NCI-H2107 treated with DMSO at 0.1 percent for 48 hours (cell line): ENCODE results near the gene CXCR2.
"Not testable (repeated sequence)": the region's sequence is repeated elsewhere in the genome, so short reads cannot be mapped to it uniquely, and the experiment has no call there.

ENCODE experiments used
- DNase-seq: peaks from one replicate; lab custom pipeline; 2025; ENCODE audit not compliant: unreplicated experiment; lab: John Stamatoyannopoulos, UW

Gene CXCR2

DNA sequence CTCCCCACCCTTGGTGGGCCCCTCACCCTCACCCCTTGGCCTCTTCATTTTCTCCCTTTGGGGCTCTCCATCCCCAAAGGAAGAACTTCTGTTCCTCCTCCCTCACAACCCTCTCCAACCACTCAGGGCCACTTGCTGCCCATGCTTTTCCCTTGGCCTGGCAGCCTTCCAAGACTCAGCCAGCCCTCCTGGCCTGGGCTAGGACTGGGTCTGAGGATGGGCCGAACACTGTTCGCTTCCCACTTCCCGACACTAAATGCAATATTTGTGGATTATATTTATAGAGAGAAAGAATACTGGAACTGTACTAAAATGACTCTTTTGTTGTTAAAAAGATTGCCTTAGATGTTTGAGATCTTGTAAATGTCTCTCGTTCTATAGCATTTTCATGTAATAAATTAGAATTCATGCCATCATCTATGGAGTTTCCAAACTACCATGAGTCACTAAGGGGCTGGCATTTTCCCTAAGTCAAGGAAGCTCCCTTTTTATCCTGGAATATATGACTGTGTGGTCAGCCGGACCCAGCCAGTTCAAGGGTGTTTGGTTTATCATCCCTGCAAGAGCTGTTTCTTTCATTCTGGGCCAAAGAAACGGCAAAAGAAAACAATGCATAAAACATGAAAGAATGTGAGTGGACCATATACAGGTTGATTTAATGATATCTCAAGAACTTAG, 3.8 kb downstream of the CXCR2 start:
- DNase-seq, result no peak

DNA sequence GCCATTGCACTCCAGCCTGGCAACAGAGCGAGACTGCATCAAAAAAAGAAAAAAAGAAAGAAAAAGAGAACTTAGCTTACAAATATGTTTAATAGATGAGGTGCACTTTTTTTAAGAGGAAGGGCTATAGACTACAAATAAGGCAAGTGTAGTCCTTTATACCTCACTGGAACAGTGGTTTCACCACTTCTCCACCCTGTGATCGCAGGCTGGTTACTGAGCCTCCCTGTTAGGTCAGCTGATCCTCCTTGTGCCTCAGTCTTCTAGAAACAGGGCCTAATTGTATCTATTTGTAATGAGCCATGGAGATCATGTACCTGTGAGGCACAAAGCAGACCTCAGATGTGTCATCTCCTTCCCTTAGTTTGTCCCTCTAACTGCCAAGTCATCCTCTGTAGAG, 4.5 kb downstream of the CXCR2 start:
- DNase-seq, result no peak

DNA sequence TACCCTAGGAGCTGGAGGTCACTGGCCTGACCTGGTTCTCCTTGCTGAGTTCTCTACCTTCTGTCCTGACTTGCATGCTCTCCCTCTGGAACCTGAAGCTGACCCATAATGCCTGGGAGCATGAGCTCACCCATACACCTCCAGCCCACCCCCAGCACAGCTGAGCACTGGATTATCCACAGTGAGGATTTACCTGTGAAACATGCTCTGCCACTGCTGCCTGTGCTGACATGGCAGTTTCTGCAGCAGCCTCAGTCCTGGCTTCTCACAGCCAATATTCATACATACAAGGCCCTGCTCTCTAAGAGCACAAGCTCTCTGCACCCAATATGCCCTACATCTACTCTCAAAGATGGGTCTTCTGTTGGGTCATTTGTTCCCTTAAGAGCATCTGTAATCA, 5.0 kb downstream of the CXCR2 start:
- no peak for DNase-seq

DNA sequence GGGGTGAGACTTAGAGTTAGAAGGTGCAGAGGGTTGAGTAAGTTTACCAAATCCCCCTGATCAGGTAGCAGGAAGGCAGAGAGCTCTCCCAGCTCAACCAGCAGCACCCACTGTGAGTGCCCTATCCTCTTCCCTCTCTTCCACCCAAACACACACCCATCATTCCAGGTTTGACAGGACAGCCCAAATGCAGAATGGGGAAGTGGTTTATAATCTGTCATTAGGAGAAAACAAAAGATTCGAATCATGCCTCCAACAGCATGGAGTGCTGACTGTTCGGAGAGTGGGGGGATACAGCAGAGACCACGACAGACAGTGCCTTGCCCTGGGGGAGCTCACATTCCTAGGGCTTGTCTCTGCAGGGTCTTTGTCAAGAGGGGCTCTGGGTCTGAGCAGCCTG, 11.7 kb downstream of the CXCR2 start:
- DNase-seq, result no peak

DNA sequence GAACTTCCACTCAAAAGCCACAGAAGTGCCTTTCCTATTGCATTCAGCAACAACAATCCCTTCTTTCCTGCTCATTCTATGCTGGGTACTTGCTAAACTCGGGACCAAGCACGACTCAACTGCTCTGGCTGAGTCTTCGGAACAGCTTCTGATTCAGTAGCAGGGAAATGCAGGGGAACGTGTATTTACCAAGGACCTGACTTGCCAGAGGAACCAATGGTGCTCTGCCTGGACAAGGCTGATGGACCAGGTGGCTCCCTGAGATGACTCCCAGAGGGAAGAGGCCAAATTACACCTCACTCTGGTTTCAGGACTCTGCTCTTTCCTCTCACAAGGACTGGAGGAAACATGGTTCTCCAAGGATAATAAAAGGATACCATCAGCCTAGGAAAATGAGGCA, 12.2 kb downstream of the CXCR2 start:
- no peak for DNase-seq

DNA sequence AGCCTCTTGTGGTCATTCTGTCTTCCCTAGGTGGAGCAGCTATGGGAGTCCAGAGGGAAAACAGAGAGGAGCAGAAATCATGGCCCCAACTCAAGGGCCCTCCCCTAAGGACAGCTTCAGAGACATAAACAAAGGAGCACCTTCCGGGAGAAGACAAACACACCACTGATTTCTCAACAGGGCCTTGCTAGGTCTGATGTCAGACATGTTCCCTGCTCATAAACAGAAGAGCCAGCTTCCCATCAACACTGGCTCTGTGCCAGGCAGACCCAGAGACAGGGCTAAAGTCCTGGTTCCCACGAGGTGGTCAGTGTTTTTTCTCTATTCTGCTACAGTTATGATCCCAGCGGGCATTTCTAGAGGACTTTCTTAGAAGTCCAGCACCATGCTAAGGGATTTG, 19.3 kb downstream of the CXCR2 start:
- no peak for DNase-seq

DNA sequence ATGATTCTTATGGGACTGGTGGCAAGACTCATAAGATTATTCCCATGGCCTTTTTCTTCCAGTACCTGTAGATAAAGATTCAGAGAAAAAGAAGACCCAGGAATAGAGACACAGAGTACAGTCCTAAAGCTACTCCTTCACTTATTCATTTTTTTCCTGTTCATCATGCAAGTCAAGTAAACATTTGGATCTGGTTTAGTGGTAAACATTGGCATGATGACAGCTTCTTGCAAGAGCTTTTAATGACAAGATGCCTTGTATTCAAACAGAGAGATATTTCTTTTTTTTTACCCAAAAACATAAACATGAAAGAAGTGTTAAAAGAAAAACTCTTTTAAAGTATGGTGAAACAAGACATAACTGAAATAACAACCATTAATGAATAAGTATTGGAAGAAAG, 20.2 kb downstream of the CXCR2 start:
- no peak for DNase-seq

DNA sequence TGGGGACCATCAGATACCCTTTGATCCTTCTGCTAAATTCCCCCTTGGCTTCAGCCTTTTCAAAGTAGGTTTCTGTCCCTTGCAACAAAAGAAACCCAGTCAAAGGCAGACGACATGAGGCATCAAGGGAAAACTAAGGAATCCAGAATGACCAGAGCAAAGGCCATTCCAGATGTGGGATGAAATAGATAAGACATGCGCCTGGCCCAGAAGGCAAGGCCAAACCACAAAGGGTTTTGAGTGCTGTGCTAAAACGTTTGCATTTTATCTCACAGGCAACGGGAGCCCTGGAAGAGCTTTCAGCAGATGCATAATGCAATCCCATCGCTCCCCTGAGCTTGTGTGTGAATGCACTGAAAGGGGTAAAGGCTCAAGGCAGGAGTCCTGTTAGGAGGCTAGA, 23.3 kb downstream of the CXCR2 start:
- no peak for DNase-seq

DNA sequence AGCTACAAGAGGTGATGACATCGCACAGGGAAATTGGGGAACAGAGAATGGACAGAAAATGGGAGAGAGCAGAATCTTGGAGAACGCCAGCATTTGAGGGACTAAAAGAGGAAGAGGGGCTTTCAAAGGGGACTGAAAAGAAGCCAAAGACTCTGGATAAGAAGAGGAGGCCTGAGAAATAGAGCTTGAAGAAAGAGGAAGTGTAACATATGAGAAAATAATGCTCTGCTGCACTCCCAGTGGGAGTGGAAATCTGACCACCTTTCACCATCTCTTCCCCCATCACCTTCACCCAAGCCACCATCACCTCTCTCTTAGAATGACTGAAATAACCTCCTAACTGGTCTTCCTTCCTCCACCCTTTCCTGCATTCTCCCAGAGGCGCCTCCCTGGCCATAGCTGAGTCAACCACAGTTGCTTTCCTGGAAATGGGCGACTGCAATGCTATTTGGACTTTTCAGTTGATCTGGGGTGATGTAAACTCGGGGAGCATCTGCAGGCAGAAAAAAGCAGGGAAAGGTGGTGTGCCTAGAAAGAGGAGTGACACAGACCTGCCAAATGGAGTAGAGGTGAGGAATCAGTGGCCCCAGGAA, 24.1 kb downstream of the CXCR2 start:
- no peak for DNase-seq

DNA sequence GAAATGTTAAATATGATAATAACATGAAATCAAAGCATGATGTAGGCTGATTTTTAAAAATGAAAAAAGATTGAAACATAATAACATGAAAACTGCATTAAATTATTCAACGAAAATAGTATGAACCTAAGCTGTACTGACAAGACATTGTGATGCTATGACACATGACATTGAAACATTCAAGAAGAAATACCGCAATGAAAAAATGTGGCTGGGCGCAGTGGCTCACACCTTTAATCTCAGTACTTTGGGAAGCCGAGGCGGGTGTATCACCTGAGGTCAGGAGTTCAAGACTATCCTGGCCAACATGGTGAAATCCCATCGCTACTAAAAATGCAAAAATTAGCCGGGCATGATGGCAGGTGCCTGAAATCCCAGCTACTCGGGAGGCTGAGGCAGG, 26.3 kb downstream of the CXCR2 start:
- no peak for DNase-seq

DNA sequence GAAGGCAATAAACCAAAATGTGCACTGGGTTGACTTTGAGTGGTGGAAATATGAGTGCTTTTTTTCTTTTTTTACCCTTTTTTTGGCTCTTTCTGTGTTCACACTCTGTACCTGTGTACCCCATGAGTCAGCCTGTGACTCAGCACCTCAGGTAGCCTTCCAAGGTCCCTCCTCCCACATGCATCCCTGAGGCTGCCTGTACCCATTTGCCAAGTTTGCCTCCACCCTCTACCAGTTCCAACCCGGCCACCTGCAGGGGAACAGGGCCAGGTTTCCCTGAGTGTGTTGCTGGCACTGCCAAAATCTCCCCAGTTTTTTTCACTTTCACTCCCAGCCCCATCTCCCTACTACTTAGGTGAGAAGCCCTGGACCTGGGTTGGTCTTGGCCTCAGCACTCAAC, 26.9 kb downstream of the CXCR2 start:
- no peak for DNase-seq

DNA sequence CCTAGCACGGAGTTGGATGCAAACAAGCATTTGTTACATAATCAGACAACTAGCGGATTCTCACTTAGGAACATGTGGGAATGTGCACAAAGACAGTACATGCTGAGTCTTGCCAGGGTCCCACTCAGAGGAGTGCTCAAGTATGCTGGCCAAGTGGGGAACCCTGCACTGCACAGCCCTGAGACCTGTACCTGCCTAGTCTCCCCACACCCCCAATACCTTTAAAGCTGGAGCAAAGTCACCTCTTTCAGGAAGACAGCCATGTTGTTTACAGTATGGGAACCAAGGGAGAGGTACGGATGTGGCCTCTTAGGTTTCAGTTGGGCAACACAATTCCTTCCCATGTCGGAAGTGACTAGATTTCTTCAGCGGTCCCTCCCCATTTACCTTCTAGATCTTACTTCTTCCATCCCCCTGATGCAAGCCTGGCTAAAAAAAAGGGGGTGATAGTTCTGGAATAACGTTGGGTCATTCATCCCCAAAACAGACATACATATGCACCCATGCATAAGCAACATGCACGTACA, 30.2 kb downstream of the CXCR2 start:
- no peak for DNase-seq

DNA sequence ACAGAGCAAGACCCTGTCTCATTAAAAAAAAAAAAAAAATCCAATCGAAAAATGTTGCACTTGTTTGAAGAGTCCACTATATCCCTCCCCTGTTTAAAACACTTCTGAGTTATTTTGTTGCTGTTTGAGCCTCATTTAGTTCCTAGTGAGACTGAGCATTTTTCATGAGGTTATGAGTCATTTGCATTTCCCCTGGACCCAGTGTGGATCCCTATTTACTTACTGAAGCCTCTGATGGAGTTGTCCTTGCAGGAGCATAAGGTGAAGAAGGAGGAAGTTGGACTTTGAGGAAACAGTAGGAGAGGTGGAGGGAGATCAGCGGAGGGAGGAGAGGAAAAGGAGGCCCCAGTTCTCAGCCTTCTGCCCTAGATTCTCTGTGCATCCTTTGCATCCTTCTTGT, 35.8 kb downstream of the CXCR2 start:
- DNase-seq, result no peak

DNA sequence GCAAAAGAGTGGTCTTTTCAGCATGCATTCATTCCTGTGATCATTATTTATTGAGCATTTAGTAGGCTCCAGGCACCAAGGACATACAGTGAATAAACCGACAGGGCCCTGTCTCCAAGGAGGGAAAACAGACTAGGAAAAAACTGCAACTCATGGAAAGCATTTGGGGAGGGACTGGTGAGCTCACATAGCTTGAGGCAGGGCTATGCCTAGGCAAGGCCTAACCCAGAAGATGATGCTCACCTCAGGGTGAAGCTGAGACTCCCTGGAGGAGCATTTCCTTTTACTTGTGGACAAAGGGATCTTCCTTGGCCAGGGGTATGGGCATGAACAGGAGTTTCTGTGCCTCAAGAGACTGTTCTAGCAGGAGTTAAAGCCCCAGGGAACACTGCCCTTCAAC, 37.0 kb downstream of the CXCR2 start:
- DNase-seq, result no peak

DNA sequence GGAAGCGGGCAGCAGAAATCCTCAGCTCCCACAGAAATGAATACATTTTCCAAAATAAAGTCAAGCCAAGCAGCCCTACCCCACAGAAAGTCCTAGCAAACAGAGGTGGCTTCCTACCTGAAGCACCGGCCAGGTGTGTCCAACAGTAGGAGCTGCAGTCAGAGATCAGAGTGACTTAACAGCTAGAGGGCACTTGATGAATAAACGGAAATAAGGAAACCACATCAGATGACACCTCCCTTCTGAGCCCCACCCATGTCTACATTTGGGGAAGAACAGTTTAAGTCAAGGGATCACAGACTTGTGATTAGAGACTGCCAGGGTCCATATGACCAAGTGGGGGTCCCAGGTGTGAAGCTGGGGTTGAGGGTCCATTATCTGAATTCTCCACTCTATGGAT, 41.0 kb downstream of the CXCR2 start, which contains the start of gene CXCR1:
TSS of gene CXCR1 (minus strand) at position 172 of the 400 bp plus-strand sequence. CDS start 1,751 bp downstream, outside the sequence.
- no peak for DNase-seq

DNA sequence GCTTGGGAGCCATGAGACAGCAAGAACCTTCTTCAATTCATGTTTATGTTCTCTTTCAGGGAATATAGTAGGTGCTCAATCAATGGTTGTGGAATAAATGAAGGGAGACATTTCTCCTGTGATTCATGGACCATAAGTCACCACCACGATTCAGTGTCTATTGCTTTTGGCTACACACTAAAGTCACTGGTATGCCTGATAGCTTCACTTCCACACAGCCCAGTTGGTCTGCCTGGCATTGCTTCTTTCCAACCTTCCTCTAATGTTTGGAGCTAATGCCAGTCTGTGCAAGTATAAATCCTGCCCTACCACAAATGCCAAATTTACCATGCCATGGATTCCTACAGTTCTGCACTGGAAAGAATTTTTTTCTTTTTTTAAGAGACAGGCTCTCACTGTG, 42.2 kb downstream of the CXCR2 start:
- DNase-seq, result no peak

DNA sequence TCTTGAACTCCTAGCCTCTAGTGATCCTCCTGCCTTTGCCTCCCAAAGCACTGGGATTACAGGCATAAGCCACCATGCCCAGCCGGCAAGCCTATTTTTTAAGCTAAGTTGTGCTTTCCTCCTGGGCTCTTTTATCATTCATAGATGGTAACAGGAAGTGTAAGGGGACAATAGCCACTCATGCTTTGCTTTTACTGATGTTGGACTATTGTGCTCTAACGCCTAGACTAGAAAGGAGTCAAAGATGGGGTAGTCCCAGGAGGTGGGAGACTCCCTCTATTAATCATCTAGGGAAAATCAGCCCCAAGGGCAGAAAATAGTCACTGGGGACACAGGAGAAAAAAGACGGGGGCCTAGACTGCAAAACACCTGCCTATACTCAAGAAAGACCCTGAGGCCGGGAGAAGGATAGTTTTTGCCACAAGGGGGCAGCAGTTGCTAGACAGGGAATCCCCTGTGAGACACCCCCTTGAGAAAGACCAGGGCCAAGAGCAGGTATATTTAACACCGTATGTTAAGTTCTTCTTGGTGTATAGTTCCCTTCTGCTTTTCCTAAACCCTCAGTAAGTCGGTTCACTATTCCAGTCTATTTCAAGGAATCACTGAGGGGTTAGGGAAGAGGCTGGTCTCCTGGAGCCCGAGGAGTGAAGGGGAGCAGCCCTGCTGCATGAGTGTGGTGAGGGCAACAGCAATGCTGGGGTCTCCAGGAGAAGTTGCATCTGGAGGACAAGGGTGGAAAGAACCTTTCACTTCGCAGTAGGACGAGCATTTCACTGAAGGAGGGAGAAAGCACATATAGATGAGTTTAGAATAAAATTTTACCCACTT, 43.0 kb downstream of the CXCR2 start:
- DNase-seq, result no peak

DNA sequence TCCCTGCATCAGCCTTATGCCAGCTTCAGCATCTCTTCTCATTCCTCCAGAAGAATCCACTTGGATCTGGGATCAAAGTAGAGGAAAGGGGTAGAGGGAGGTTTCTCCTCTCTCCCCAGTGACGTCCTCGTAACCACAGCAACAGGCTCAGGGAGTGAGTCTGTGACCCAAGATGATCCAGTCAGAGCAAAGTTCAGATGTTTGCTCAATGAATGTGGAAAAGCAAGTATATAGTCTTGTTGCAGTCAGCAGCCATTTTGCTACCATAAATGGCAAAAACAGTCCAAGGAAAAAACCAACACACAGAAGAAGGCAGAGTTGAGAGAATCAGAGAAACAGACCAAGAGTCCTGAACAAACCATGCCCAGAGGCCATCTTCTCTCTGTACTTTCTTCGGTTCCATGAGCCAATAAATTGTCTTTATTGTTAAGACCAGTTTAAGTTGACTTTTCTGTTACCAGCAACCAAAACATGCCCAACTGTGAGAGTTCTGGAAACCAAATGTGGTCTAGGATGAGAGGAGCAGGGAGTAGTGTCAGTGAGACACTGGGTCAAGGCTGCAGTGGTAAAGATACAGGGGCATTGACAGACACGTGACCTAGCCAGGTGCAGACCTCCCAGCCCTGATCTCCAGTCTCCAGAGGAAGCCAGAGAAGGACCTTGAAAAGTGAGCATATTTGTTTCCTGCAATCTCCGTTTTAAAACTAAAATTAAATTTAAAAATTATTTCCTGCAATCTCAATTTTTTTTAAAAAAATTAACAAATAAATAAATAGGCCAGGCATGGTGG, 44.1 kb downstream of the CXCR2 start:
- no peak for DNase-seq

DNA sequence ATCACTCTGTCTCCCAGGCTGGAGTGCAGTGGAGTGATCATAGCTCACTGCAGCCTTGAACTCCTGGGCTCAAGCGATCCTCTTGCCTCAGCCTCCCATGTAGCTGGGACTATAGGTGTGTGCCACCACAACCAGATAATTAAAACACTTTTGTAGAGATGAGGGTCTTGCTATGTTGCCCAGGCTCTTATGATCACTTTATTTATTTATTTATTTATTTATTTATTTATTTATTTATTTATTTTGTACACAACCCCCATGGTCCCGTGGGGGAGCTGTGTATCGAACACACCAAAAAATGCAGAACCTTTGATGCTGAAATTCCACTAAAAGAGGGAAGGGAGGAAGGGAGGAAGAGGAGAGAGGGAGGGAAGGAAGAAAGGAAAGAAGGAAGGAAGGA, 45.9 kb downstream of the CXCR2 start:
- DNase-seq, result not testable (repeated sequence)

DNA sequence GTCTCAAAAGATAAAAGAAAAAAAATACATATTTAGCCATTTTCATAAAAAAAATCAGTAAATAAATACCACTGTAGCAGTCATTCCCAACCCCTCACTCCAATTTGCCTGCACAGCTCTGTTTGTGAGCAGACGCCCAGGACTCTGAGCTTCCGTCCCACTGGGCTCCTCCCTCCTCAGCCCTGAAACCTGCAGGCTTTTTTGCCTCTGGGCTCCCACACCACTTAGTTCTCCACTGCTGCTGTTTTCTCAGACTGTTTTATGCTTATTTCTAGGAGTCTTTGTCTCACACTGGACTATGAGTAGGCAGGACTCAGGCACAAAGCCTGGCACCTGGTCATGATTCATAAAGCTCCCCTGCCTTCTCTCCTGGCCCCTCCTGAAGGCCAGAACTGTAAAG, 47.0 kb downstream of the CXCR2 start:
- no peak for DNase-seq

DNA sequence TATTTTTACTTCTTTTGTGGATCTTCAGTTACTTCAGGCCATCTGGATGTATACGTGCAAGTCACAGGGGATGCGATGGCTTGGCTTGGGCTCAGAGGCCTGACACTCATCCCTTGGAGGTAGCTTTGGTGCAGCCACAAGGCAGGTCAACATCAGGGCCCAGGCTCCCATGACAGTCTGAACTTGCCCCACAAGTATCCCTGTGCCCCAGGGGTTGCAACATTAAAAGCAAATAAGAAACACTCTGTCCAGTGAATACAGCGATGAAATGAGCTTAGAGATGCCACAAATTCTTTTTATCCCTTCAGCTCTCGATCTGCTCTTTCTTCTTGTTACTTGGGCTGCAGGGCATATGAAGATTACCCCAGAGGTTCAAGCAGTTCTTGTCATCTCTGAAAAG, 54.0 kb downstream of the CXCR2 start:
- no peak for DNase-seq
